Left colon (tissue), 2 donors: ENCODE results near the gene TYW1B. TPM values are rescaled to one million over a fixed set of nuclear protein-coding genes. Genes with fewer than 3 reads are reported as not detected.
"Not testable (repeated sequence)": the region's sequence is repeated elsewhere in the genome, so short reads cannot be mapped to it uniquely, and the experiment has no call there.

ENCODE experiments used
- ATAC-seq: fragments of 200-7000 bp; cut with Tn5 transposase; one replicate; pipeline ENCODE4 v1.9.1; 2020; ENCODE audit warnings: mild to moderate bottlenecking, moderate library complexity
- DNase-seq, 2 donors: peaks; one replicate each; pipeline ENCODE4 v3.0.0-alpha.2; 2020
- intact Hi-C, 2 donors: fragments of 100-400 bp; cut with DNase I in 1 of 2; cut with micrococcal nuclease in 1 of 2; formaldehyde crosslinking; loops; one replicate each; pipeline versions ENCODE4 v1.11.2 to v1.14.0; 2022; cut with DNase I, micrococcal nuclease
- total RNA-seq, 2 donors: library from RNA; stranded (reverse); fragmentation: NEBNext Ultra II Directional; extraction: Animal tissue kit (Norgen Biotek cat#: 25700); gene quantifications; one replicate each; pipeline ENCODE4 v1.2.1, GENCODE V29; 2021
- donor health status: DM: no; HTN: no; CAD: no.
- donor health status: DM: yes; HTN: yes; CAD: no.

TYW1B gene
- total RNA-seq, 2 donors from 2014 or later: 2.2 to 3.6 TPM

DNA sequence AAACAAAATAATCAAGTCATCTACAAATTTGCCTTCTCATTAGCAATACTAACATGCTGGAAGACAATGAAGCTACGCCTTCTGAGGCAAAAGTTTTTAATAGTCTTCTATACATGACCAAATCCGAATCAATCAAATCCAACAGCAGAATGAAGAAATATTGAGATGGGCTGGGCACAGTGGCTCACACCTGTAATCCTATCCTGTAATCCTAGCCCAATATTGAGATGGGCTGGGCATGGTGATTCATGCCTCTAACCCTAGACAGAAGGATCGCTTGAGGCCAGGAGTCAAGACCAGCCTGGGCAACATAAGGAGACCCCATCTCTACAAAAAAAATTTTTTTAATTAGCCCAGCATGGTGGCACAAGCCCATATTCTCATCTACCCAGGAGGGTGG, 5.5 kb downstream of the TYW1B start:
- intact Hi-C loops: loop anchor here in 1 of 2 donors (10.0 kb wide), 1 partner anchor 92 kb away; no protein-coding TSS in a partner anchor
- ATAC-seq: not testable (repeated sequence)

DNA sequence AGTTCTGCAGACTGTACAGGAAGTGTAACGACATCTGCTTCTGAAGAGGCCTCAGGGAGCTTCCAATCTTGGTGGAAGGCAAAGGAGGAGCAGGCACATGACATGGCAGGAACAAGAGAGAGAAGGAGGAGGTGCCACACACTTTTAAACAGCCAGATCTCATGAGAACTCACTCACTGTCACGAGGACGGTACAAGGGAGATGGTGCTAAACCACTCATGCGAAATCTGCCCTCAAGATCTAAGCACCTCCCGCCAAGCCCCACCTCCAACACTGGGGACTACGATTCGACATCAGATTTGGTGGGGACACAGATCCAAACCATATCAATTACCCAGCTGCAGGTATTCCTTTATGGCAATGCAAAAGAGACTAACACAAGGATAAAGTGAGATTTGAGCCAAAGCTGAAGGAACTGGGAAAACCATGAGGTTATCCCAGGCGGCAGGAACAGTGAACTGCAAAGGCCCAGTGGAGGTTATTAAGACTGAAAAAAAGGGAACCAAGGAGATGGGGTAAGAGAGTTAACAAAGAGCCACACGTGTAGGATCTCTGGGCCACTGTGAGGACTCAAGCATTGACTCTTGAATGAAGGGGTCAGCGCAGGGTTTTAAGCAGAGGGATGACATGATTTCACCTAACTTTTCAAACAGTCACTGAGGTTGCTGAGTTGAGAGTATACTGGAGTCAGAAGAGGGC, 9.2 kb downstream of the TYW1B start:
- DNase-seq, intact Hi-C loops, ATAC-seq: not testable (repeated sequence)

More for the DNA sequence above, 5.5 kb downstream of the TYW1B start:
- not testable (repeated sequence) for DNase-seq

DNA sequence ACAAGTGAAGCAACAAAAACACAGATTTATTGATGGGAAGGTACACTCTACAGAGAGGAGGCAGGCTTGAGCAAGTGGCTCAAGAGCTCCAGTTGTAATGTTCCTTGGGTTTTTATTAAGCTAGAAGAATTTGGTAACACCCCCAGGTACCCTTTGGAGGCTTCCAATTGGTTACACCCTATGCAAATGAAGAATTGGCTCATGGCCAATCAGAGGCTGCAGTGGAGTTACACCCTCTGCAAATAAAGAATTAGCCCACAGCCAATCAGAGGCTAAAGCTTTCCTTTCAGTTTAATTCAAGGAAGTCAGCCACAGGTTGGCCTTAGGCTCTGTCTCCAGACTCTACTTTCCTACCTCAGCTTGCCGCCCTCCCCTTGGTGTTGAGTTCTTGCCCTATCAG, 10.3 kb downstream of the TYW1B start:
- intact Hi-C loops, DNase-seq: not testable (repeated sequence)
- ATAC-seq: peak; percentile 64

DNA sequence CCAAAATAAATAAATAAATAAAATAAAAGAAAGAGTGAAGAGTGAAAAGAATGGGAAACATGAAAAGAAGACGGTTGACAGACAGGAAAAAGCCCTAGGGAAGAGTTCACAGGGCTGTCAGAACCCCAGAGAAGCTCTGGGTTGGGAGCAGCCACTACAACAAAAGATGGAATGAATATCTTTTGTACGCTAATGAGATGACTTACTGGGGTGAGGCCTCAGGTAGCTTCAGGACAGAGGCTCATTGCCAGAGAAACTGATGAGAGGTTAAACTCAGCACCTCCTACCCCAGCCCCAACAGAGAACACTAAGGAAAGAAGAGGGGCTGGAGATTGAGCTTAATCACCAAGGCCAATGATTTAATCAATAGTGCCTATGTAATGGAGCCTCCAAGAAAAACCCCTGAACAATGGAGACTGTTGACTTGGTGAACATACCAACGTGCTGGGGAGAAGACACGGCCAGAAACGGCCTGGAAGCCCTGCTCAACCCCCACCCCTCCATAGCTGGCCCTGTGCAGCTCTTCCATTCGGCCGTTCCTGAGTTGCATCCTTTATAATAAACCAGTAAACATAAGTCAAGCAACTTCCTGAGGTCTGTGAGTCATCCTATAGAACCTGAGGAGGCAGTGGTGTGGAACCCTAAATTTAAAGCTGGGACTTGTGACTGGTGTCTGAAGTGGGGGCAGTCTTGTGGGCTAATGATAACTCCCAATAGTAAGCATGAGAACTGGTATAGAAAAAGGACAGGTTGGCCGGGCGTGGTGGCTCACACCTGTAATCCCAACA, 11.4 kb downstream of the TYW1B start:
- intact Hi-C loops, DNase-seq, ATAC-seq: not testable (repeated sequence)

DNA sequence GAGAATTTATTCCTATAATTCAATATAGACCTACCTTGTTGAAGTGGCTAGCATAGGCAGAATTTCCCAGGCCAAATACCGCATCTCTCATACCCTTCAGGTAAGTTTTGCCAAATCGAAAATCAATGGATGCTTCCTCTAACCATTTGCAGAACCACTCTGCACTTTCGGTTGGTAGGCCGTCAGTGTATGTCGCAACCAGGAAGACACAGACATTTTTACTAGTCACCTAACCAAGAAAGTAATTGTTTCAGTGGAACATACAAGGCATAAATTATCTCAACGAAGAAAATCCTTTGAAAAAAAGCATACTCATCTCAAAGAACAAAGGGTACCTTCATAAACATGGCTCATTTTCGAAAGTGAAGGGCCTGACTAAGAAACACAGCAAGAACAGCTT, 17.6 kb downstream of the TYW1B start:
- ATAC-seq, DNase-seq, intact Hi-C loops: not testable (repeated sequence)

DNA sequence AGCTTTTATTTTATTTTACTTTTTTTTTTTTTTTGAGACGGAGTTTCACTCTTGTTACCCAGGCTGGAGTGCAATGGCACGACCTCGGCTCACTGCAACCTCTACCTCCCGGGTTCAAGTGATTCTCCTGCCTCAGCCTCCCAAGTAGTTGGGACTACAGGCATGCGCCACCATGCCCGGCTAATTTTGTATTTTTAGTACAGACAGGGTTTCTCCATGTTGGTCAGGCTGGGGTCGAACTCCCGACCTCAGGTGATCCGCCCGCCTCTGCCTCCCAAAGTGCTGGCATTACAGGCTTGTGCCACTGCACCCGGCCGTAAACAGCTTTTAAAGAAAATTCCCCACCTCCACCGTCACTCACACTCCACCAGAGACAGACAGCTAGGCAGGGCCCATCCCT, 19.5 kb downstream of the TYW1B start:
- intact Hi-C loops, DNase-seq, ATAC-seq: not testable (repeated sequence)

DNA sequence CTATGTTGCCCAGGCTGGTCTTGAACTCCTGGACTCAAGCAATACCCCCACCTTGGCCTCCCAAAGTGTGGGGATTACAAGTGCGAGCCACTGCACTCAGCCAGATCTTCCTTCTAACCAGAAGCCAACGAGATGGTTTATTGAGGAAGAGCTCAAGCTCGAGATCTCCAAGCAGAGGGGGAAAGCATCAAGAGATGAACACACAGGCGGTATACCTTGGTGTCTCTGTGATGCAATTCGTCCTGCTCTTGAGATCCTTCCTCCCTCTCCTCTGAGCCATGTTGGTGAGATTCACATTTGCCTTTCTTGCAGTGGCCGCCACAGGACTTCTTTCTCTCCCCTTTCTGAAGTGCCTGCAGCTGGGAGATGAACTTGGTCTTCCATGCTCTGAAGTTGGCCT, 21.1 kb downstream of the TYW1B start:
- ATAC-seq, DNase-seq, intact Hi-C loops: not testable (repeated sequence)

DNA sequence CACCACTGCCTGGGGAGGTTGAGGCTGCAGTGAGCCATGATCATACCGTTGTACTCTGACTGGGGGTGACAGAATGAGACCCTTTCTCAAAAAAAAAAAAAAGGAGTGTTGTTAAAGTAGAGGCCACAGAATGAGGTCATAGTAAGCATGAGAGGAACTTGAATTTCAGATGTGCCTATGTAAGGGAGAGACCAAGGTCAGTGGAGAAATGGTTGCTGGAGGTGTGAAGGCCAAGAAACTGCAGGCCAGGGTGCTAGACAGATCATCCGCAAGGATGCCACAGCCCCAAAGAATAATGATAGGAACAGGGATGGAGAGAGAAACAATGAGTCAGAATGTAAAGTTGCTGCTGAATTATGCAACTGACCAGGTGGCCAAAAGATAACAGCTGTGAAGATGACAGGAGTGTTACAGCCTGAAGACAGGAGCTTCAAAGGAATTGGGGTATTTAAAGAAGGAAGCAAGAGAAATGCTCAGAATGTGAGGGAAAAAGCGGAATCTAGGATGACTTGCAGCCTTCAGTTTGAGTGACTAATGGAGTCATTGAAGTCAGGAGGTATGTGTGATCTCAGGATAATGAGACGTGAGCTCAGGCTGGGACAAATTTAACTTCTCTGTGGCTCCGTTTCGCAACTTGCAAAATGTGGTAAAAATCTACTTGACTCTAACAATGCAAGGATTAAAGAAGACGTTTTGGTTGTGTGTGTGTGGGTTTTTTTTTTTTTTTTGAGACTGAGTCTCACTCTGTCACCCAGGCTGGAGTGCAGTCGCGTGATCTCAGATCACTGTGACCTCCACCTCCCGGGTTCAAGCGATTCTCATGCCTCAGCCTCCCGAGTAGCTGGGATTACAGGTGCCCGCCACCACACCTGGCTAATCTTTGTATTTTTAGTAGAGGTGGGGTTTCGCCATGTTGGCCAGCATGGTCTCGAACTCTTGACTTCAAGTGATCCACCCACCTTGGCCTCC, 22.2 kb downstream of the TYW1B start:
- intact Hi-C loops: no loop called here
- ATAC-seq: no peak
- DNase-seq: no peak

DNA sequence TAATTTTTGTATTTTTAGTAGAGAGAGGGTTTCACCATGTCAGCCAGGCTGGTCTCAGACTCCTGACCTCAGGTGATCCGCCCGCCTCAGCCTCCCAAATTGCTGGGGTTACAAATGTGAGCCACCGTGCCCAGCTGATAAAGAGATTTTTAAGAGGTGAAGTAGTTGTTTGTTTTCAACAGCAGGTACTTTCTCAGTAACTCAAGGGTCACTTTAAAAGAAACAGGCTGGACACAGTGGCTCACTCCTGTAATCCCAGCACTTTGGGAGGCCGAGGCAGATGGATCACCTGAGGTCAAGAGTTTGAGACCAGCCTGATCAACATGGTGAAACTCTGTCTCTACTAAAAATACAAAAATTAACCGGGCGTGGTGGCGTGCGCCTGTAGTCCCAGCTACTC, 24.2 kb downstream of the TYW1B start:
- ATAC-seq, intact Hi-C loops, DNase-seq: not testable (repeated sequence)

DNA sequence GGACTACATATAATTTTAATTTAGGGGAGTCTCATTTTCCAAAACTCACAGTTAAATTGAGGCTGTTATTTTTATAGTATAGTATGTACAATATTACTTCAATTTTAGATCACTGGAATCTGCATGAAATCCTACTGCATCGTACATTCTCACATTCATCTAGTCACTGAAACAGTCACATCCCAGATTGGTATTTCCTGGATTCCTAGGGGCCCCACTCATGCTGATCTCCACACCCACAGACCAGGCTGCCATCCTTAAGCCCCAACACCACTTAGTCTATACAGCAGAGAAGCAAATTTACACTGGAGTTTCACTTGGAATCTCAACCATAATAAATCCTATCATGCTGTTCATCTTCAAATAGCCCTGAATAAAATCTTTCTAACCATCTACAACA, 26.4 kb downstream of the TYW1B start:
- intact Hi-C loops, ATAC-seq, DNase-seq: not testable (repeated sequence)

DNA sequence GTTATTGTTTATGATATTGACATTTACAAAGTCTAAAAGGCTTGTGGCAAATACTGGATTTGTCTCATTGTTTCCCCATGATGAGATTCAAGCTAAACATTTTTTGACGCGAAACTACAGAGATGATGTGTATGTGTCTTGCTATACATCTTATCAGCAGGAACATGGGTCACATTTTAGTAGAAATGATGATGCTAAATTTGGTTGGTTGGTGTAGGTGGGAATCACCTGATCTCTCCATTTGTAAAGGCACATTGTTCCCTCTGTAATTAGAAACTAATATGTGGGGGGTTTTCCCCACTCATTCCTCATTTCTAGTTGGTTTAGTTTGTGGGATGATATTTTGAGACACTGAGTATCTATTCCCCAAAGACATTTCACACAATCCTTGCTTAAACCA, 32.6 kb downstream of the TYW1B start:
- intact Hi-C loops, ATAC-seq, DNase-seq: not testable (repeated sequence)

DNA sequence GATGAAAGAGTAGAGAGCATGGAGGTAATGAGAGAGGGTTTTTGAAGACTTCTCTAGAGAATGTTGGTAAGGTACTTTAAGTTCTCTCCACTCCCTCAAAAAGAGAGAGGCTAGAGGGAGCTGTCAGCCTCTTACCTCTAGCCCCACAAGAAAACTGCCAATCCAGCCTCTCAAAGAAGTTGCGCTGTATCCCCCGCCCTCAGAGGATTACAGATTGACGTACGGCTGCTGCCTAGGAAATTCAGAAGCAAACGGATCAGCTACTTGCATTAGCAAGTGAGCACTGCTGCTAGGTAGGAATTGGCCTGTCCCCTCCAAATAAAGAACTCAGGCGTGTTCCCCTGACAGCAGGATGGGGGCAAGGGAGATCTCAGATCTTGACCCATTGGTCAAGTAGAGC, 34.2 kb downstream of the TYW1B start:
- intact Hi-C loops: no loop called here
- no peak for ATAC-seq
- DNase-seq: no peak

DNA sequence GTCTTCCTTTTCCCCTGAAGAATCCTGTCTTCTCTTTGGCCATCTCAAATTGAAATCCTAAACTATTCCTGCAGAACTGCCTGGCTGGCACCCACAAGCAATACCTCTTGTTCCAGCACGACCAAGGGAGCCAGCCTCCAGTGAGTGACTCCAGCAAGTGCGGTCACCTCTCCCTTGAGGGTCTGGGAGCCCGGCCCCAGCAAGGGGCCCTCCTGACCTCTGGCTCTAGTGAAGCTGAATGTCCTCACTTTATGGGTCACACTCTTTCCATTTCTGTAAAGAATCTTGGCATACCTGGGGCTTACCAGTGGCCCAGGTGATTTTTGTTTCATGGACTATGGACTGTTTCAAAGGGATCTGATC, 37.3 kb downstream of the TYW1B start:
- DNase-seq, intact Hi-C loops: not testable (repeated sequence)
- ATAC-seq: peak; percentile 13

DNA sequence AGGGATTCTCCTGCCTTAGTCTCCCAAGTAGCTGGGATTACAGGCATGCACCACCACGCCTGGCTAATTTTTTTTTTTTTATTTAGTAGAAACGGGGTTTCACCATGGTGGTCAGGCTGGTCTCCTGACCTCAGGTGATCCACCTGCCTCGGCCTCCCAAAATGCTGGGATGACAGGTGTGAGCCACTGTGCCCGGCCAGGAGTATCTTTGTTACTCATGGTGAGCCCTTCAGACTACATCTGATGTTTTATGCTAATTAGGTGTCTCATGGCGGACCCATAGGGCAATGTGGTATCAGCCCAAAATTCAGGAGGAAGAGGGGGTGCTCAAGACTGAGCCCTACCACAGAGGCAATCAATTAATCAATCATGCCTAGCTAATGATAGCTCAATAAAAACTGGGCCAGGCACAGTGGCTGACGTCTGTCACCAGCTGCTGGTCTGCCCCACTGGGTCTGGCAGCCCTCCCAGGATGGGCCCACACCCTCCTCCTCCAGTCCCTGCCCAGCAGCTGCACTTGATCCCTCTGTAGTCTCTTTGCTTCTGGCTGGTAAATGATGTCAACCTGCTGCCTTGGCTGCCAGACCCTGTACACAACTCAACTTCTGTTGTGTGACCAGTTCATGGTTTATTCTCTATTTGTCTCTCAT, 37.8 kb downstream of the TYW1B start:
- ATAC-seq (peak; percentile 92), DNase-seq (peak; percentile 16 to 27)
- intact Hi-C loops: not testable (repeated sequence)

DNA sequence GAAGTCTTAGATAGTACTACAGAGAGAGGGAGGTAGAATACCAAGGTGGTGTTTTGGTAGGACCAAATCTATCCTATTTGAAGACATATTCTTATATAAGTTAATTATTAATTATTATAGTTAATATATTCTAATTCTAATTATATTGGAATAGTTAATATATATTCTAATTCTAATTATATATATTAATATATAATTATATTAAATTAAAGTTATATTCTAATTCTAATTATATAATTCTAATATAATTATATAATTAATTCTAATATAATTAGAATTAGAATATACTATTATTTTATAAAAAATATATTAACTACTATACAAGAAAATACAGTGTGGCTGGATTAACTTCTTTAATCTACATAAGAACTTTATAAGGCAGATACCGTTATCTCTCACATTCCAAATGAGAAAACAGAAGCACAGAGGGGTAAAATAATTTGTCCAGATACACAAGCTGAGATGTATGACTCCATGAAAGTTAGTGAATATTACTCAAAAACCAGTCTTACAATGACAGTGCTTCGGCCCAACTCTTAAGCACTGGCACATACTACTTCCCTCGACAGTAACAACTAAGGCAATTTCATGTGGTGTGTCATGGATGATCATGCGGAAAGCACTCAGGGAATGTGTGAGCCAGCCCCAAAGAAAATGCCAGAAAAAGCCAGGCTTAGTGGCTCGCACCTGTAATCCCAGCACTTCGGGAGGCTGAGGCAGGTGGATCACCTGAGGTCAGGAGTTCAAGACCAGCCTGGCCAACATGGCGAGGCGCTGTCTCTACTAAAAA, 42.6 kb downstream of the TYW1B start:
- intact Hi-C loops: no loop called here
- no peak for ATAC-seq
- DNase-seq: no peak

DNA sequence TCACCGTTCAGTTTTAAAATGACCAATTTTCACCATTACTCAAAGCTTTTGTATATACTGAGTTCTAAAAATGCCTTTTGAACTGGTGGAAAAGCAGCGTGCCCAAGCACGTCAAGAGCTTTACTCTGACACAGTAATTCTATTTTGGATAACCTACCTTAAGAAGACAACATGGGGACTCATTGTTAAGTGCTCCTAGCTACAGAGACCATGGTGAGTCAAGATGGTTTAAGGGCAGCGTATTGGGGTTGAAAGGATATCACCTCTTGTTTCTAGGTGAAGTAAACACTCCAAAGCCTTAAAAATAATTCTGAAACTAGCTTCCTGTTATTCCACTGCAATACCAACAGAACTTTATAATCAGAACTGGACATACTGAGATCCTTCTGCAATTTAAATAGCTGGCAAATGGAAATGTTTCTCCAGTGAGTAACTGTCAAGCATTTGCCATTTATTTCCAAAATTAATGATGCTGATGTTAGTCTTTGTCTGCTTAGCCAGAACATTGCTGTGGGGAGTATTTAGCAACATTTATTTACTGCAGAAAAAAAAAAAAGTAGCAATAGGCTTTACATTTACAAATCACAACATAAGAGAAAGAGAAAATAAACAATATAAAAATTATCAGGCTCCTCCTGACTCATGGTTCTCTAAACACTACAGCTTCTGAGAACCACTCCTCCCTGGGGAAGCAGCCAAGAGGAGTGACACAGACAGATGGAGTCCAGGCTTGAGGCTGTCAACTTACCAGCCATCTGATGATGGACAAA, 44.2 kb downstream of the TYW1B start:
- intact Hi-C loops: not testable (repeated sequence)
- ATAC-seq (peak; percentile 89), DNase-seq (peak; percentile 20 to 31)

DNA sequence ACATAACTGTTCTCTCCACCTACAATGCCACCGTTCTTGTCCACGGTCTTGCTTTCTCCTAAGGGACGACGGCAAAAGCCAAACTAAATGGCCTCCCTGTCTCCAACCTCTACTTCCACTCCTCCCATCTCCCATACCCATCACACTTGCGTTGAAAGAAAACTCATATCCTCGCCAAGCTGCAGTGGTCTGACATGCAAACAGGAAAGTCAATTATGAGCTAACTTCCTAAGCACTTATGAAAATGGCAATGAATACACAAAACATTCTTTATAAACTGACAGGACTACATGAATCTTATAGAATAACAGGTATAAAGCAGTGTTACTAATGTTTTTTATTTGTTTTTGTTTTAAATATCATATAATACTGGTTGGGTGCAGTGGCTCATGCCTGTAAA, 46.4 kb downstream of the TYW1B start:
- ATAC-seq (no peak), DNase-seq (no peak)
- intact Hi-C loops: no loop called here
